ENCODE data around the gene AKR1C4. TPM values are rescaled to one million over a fixed set of nuclear protein-coding genes. Genes with fewer than 3 reads are reported as not detected.
"Not testable (repeated sequence)": the region's sequence is repeated elsewhere in the genome, so short reads cannot be mapped to it uniquely, and the experiment has no call there.

AKR1C4 gene
- total RNA-seq, 1 donor from 2014 or later: not detected

- no peak for DNase-seq
- Histone ChIP-seq H3K9me3 (replicated peaks) (peaks cover 3% of the 10 kb centered on the region), H3K36me3 (no peaks in the 10 kb centered on the region), H3K27me3 (ENCODE audit: low read depth) (peaks cover 7% of the 10 kb centered on the region), H3K4me1 (no peaks in the 10 kb centered on the region), H3K27ac (replicated peaks) (no peak overlapping the region), H3K4me3 (no peak overlapping the region)
- intact Hi-C loops (cut with micrococcal nuclease): no loop called here
- no peak for TF ChIP-seq CTCF (IDR thresholded peaks at IDR 0.05; ENCODE audit: borderline replicate concordance)
Measured at GRCh38 chr10:5252177-5253037, 55.8 kb downstream of the AKR1C4 start.

- Histone ChIP-seq H3K4me3 (no peak overlapping the region), H3K36me3 (no peaks in the 10 kb centered on the region), H3K4me1 (no peaks in the 10 kb centered on the region), H3K27me3 (ENCODE audit: low read depth) (peaks cover 7% of the 10 kb centered on the region), H3K27ac (replicated peaks) (no peak overlapping the region), H3K9me3 (replicated peaks) (peaks cover 8% of the 10 kb centered on the region)
- no peak for DNase-seq
- intact Hi-C loops (cut with micrococcal nuclease): no loop called here
- TF ChIP-seq CTCF (IDR thresholded peaks at IDR 0.05; ENCODE audit: borderline replicate concordance): no peak
Measured at GRCh38 chr10:5254488-5254887, 57.9 kb downstream of the AKR1C4 start.

- H3K36me3 ChIP-seq; H3K27me3 ChIP-seq (ENCODE audit: low read depth); DNase-seq; H3K9me3 ChIP-seq (replicated peaks); H3K27ac ChIP-seq (replicated peaks); H3K4me1 ChIP-seq; intact Hi-C loops (cut with micrococcal nuclease); H3K4me3 ChIP-seq: not testable (repeated sequence)
Measured at GRCh38 chr10:5257768-5258167, 61.1 kb downstream of the AKR1C4 start.

GRCh38 chr10:5259132-5259951, 62.7 kb downstream of the AKR1C4 start:
- H3K4me1 ChIP-seq: no peaks in the 10 kb centered on the region

GRCh38 chr10:5259952-5260578, 63.4 kb downstream of the AKR1C4 start:
- no peaks in the 10 kb centered on the region for H3K4me1 ChIP-seq
- no peak for TF ChIP-seq CTCF (IDR thresholded peaks at IDR 0.05; ENCODE audit: borderline replicate concordance)
- no peak overlapping the region for H3K27ac ChIP-seq (replicated peaks)
- intact Hi-C loops (cut with micrococcal nuclease): no loop called here
- no peaks in the 10 kb centered on the region for H3K36me3 ChIP-seq
- no peaks in the 10 kb centered on the region for H3K27me3 ChIP-seq (ENCODE audit: low read depth)
- peaks cover 21% of the 10 kb centered on the region for H3K9me3 ChIP-seq (replicated peaks)
- no peak overlapping the region for H3K4me3 ChIP-seq
- DNase-seq: no peak

More at GRCh38 chr10:5259132-5259951, 62.7 kb downstream of the AKR1C4 start:
- peaks cover 17% of the 10 kb centered on the region for H3K9me3 ChIP-seq (replicated peaks)
- H3K27me3 ChIP-seq (ENCODE audit: low read depth): no peaks in the 10 kb centered on the region
- DNase-seq: no peak
- no peak for TF ChIP-seq CTCF (IDR thresholded peaks at IDR 0.05; ENCODE audit: borderline replicate concordance)
- H3K36me3 ChIP-seq: no peaks in the 10 kb centered on the region
- H3K27ac ChIP-seq (replicated peaks): no peak overlapping the region
- H3K4me3 ChIP-seq: no peak overlapping the region
- intact Hi-C loops (cut with micrococcal nuclease): no loop called here

Measured in left ventricle myocardium inferior (tissue), 1 donor.